HG02870 (cell line): Measurements from ENCODE around the gene SDC1.
A peak's percentile ranks its signal among the peaks of the same experiment; 100 is the strongest.

Experiments used
- ATAC-seq: cut with Tn5 transposase; IDR thresholded peaks from one replicate; pipeline ENCODE4 v1.9.1; 2021; ENCODE audit warnings: mild to moderate bottlenecking, moderate library complexity; ENCODE audit not compliant: unreplicated experiment

The SDC1 gene

DNA sequence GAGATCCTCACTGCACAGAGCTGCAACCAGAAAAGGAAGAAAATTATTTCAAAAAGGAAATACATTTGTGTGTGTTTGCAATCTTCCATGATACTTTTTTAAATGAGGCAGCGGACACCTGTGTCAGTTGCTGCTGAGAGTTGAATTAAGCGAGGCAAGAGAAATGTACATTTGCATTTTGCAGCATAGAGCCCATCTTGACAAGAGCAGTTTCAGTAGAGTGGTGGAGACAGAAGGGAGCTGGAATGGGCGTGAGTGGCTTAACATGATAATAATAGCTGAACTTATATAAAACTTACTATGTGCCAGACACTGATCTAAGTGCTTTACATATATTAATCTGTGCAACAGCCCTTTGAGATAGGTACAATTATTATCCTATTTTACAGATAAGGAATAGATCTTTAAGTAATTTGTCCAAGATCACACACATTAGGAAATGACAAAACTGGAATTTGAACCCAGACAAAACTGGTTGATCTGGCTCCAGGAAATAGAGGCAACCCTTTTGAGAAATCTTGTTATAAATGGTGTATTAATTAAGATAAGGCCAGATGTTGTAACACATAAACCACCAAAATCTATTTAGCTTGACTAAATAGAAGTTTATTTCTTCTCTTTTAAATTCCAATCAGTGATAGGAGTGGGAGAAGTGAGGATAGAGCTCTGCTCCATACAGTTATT lies 68.7 kb downstream of the SDC1 start:
- ATAC-seq, result no peak

DNA sequence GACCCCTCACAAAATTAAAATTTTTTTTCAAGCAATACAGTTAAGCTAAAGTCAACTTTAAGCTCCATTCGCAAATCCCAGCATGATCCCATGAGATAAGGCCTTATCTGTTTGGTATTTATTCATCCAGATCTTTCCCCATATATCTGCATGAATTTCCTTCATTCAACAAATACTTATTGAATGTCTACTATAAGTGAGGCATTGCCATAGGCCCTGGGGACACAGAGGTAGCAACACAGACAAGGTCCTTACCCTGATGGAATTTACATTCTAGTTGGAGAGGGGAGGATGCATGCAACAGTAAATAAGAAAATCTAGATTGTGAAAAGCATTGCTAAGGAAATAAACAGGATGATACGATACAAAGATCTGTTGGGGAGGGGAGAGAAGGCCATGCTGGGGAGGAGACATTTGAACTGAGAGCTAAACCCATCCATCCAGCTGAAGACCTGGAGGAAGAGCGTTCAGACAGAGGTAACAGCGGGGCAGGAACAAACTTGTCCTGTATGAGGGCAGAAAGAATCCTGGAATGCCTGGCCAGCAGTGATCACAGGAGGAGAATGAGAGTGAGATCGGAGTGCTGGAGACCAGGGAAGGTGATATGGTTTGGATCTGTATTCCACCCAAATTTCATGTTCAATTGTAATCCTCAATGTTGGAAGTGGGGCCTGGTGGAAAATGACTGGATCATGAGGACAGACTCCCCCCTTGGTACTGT lies 71.6 kb downstream of the SDC1 start:
- ATAC-seq, result no peak

DNA sequence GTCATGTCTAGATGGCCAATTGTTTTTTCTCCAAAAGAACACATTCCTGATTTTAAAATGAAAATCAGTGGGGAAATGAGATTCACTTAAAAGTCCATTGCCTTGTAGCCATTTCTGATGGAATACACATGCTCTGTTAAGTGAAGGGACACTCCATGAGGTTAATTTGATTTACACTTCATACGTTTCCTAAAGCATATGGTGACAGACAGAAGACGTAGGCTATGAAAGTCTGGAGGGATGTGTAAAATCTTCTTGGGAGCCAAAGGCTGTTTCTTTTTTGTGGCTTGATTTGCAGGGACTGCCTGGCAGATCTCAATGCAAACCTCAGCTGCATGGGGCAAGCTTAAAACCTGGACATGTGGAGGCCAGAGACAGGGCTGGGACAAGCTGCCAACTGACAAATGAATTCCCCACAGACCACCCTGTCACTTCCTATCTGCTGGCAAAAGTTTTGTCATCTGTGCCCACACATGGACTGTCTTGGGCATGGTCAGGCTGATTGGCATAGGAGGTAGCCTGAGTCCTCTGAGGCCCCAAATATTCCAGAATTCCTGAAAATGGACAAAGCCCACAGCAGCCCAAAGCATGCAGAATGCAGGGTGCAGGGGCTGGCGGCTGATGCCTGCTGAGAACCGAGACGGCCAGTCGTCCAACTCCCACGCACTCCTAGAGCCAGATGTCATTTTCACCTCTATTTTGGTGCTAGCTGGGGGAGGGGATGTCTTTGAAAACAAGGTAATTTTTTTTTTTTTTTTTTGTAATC lies 73.9 kb downstream of the SDC1 start:
- ATAC-seq, result peak; percentile 70
